AG08395 (cell line): ENCODE results near the gene CREB3L2.
A peak's percentile ranks its signal among the peaks of the same experiment; 100 is the strongest.

Source experiments
- DNase-seq: peaks from one replicate; pipeline ENCODE4 v3.0.0; 2012; ENCODE audit warnings: mixed read lengths, low spot score

The CREB3L2 gene

DNA sequence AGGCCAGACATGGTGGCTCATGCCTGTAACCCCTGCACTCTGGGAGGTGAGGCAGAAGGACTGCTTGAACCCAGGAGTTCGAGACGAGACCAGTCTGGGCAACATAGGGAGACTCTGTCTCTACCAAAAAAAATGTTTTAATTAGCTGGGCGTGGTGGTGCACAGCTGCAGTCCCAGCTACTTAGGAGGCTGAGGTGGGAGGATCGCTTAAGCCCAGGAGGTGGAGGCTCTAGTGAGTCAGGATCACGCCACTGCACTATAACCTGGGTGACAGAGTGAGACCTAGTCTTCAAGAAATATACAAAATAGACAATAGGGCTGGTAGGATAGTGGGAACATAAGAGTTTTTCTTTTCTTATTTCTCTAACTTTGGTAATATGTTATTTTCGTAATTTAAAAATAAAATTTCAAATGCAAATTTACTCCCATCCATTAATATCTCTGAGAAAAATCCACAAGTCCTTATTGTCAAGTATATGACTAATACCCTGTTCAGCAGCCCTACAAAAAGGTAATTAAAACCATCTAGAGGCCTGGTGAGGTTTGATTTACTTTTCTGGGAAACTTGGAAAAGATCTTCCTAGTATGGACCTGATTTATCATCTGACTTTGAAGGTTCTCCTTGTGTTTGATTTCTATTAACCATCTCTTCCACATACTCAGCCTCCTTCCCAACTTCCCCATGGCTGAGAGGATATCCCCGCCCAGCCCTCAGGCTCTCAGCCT is 50.0 kb downstream of the CREB3L2 start:
- DNase-seq: no peak

DNA sequence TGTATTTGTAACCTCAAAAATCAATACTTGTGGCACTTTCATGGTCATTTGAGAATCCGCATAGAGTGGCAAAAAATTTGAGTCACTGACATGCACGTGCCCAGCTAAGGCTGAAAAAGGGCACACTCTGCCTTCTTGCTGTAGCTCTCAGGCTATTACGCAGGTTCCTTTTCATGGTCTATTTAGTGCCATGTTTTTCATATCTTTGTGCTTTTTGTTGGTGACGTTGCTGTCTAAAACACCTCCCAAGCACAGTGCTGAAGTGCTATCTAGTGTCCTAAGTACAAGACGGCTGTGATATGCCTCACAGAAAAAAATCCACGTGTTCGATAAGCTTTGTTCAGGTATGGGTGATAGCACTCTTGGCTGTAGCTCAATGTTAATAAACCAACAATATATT is 50.9 kb downstream of the CREB3L2 start:
- no peak for DNase-seq

DNA sequence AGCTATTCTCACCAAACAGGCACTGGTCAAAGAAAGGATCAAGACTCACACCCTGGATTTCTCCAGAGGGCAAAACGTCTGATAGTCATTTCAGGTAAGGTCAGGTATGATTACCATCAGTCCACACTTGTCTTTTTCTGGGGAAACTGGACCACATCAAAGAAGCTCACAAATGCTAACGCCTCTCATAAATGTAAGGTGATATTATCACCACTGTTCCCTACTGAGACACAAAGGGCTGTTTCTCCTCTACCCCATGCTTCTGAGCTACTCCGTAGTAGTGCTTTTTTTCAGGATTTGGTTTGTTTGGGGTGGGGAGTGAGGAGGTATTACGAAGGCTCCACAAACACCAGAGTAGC is 51.6 kb downstream of the CREB3L2 start:
- no peak for DNase-seq

DNA sequence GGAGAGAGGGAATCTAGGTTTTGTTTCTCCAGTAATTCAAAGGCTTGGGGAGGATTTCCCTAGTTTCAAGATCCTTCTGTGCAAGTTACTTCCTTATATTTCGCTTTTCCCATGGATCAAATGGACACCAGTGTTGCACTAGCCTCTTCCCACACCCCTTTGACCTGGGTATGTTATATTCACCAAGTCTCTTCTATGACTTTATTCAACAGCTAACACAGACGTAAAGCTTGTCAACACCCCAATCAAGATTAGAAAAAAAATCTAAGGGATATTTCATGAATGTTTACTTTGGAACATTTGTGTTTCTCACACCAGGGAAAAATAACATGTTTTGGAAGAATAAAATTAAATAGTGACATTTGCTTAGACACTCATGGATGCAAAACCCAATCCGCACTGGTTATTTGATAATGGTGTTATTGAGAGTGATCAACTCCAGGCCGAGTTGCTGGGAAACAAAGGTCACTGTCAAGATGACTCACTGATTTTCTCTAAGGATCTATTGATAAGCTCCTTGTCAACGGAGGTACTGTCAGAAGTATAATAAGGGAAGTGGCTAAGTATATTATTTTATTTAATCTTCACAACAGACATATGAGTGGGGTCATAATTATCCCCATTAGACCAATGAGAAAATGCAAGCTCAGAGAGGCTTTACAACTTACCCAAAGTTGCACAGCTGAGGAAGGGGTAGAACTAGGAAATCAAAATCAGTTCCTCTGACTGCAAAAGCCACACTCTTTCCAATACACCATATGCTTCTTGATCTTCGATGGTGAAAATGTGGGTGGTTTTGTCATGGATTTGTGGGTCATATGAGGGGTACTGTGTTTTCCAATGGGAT is 52.2 kb downstream of the CREB3L2 start:
- no peak for DNase-seq

DNA sequence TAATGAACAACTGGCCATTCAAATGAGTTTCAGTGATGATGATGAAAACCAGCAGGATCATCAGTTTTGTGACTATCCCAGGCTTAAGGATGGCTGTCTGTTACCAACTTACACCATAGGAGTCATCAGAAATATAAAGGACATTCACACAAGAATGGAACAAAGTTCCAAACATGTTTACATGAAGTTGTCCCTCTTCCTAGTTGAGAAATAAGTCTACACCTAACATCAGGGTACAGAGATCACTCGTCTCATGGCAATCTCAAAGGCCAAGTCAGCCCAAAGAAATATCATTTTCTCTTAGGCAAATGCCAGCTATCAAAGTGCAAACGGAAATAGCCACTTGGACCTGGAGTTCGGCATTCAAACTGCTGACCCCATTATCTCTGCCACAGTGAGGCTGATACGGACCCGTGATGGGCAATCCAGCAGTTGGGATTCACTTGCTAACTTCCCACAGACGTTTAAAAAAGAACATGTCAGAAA is 53.0 kb downstream of the CREB3L2 start:
- no peak for DNase-seq

DNA sequence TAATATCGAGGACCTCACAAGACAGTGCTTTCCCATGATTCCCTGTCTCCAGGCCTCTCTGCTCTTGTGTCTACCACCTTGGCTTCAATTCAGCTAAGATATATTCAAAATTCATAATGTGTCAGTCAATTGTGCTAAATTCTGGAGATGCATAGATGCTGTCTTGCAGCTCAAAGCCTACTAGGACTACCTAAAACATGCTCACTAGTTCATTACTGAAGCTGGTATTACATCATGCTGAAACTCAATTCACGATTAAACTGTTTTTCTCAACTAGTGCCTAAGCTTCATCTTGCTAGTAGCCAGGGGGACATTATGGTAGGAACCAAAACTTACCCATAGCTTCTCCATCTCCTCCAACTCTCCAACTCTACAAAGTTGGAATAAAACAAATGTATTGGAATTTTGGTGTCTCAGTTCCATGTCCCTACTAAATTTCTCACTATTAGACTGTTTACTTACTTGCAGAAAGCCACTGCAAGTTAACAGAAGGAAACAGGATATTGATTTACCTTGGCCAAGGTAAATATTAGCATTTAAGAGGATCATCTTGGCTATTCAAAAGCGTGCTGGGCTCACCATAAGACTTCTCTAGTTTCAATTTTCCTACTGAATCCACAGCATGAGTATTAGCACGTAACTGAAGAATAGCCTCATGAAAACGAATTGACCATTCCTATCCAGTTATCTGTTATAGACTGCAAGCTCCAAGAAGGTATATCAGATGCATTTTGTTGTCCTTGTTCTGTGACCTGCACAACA is 53.6 kb downstream of the CREB3L2 start:
- DNase-seq: no peak

DNA sequence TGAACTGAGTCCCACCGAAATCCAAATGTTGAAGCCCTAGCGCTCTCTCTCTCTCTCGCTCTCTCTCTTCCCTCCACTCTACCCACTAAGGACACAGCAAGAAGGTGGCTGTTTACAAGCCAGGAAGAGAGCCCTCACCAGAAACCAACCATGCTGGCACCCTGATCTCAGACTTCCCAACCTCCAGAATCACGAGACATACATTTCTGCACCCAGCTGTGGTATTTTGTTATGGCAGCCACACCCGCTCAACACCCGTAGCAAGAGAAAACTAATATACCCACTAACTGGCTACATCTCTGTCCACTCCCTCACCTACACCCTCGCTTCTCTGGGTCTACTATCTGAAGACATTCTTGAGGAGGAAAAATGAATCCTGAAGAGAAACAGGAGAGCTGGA is 54.8 kb downstream of the CREB3L2 start:
- DNase-seq: no peak

DNA sequence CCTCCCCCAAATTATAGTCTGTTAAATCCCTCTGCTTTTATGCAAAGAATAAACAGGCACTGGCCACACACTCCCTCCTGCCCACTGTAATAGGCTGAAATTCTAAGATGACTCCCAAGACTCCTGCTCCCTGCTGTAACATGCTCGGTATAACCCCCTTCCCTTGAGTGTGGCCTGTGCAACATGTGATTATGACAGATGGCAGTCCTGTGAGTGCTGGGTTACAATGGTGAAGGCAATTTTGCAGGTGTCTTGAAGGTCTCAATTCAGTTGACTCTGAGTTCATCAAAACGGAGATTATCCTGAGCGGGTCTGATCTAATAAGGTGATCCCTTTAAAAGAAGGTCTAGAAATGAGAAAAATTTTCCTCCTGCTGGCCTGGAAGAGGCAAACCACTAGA is 55.9 kb downstream of the CREB3L2 start:
- DNase-seq: no peak

DNA sequence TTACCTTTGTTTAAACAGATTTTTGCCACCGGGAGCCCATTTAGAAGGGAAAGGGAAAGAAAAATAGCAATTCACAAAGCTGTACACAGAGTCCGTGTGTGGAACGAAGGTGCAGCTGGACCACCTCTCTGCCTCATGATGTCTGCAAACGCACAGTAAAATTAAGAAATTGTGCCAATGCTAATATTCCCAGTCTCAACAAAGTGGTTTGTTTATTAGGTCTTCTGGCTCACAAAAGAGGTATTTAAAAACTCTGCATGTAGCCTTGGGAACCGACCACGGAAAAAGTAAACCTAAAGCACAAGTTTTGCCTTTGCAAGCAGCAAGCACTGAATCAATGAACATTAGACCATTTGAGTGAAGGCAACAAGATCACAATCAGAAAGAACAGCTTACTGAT is 57.7 kb downstream of the CREB3L2 start:
- no peak for DNase-seq

DNA sequence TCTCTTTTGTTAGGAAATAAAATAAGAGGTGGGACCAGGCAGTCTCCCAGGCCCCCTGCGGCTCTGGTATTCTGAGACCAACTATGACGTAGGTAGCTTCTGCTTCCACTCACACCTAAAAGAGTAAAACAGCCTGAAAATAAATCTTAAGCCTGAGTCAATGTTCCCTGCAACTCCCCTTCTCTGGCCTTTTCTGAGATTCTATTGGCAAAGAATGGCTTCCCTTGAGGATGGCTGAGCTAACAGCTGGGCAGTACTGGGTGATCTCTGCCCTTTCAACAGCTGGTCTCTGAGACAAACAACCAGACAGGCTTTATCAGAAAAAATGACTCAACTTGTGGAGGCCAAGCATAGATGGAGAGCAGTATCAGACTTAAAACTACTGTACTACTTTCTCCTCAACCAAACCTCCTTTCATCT is 58.7 kb downstream of the CREB3L2 start:
- peak; percentile 14 for DNase-seq

DNA sequence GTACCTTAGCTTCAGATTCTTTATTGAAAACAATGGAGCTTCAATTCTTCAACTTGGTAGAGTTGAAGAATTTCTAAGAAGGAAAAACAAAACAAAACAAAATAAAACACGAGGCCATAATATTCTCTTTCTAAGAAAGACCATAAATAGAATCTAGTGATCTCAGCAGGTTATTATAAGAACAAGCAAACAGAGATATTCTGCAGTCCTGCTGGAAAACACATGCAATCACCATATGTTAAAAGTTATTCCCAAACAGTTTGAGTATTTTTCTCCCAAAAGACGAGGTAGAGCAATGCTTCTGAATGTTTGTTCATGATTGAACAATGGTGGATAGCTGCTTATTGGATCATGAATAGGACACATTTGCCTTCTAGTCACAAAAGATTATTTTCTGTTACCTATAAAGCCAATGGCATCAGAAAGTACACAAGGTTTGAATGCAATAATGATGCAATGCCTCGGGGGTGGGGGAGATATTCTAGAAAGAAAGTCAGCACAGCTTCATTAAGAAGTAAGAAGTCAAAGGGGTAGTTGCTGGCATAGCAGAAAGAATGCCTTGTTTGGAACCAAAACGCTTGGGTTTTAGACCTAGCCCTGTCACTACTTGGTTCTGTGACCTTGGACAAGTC is 59.3 kb downstream of the CREB3L2 start:
- no peak for DNase-seq

DNA sequence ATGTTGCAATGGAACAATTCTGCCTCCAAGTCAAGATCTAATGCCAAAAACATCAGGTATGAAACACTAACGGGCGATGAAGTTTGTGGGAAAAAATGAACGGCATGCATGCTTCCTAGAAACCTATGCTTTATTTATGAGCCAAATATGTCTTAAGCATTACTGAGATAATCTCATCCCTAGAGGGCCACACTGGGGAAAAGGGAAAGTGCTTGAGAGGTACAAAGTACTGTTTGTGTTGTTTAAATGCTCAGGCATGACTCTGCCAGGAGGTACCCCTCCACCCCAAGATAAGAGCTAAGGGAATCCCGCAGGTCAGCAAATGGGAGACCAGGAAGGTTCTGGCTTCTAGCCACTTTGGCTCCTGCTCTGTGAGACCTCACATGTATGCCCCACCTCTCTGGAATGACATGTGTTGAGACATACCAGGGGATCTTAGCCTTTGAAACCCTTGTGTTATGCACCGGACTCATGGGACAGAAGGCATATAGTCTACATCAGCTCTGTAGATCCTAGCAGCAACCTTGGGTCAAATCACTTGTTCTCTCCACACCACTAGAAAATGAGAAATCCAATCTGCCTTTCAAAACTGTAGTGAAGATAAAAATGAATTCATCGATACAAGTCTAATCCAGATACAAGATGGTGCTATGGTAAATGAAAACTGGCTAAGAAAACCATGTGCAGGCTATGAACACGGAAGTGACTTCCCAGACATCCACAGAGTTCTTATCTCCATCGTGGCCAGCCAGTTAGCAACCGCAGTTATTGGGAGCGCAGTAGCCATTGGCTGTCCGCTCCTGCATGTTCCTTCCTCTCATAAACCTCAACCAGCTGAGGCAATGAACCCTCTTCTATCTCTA is 61.0 kb downstream of the CREB3L2 start:
- no peak for DNase-seq

DNA sequence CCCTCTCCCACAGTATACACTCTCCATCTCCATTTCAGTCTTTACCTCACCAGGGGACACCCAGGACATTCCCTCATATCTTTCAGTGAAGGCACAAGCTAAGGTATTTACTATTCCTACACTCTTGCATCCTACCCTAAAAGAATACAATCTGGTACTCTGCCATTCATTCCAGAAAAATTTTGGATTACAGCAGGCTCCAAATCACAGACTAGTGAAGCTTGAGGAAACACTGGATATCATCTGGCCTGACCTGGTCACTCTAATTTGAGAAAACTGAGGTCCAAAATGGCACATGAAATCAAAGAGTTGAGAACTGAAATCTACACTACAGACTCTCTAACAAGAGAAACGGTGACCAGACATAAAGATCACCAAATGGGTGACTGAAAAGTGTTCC is 61.7 kb downstream of the CREB3L2 start:
- no peak for DNase-seq

DNA sequence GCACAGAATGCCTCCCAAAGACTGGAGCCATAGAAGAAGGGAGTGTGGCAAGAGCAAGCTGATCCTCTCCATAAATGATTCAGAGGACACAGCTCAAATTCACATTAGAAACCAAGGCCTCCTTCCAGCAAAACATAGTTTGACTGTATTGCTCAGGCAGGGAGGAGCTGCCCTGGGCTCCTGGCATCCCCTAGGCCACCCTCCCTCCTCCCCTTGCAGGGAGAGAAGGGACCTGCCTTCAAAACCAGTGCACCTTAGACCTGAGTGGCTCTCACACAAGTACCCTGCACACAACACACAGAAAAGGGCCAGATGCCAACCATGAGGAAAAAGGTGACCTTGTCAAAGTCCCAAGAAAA is 64.7 kb downstream of the CREB3L2 start:
- DNase-seq: peak; percentile 68

DNA sequence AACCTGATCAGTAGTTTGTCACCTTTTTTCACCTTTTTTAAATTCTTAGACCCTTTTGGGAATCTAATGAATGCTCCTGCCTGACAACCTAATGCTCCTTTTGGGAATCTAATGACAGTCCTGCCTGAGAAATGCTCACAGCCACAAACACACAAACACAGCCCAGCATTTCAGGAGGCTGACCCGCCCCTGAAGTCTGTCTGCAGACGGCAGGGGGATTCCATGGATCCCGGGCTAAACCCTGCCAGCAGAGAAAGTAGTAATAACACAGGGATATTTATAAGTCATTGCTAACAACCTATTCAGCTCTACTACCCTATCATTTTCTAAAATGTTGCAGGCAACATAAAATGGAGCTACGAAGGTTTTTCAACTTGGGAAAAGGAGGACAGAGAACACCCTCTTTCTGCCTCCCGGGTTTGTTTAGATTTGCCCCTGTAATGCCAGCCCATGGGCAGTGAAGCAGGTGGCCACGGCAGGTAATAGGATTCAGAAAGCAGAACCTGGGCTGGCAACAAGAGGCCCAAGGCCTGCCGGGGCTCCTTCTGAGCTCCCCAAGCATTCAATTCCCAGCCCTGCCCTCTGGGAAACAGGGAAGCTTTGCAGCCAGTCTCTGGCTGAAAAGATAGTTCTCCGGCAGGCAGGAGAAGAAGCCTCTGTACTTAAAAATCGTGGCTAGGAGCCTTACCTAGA is 65.2 kb downstream of the CREB3L2 start:
- no peak for DNase-seq

DNA sequence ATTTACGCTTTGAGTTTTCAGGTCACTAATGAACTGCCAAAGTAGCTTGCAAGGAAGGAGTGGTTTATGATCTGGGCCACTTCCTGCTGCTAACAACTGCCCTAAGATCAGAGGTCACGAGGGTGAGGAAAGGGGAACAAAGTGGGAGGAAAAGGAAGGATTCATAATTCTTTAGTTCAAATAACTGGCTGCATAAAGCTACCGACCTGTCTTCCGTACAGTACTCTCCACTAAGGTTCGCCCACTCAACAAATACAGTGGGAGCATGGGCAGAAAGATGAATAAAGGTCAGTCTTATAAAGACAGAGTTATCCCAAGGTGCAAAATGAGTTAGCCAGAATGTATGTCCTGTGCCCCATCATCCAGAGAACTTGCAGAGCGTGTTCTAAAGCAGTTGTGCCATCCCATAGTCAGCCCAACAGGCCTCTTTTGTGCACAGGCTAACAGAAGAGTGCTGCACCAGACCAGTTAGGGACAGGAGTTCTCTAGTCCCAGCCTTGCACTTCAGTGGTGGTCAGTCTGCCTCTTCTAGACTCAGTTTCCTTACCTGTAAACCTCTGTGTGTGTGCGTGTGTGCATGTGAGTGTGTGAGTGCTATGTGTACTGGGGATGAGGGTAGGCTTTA is 65.9 kb downstream of the CREB3L2 start:
- DNase-seq: no peak

DNA sequence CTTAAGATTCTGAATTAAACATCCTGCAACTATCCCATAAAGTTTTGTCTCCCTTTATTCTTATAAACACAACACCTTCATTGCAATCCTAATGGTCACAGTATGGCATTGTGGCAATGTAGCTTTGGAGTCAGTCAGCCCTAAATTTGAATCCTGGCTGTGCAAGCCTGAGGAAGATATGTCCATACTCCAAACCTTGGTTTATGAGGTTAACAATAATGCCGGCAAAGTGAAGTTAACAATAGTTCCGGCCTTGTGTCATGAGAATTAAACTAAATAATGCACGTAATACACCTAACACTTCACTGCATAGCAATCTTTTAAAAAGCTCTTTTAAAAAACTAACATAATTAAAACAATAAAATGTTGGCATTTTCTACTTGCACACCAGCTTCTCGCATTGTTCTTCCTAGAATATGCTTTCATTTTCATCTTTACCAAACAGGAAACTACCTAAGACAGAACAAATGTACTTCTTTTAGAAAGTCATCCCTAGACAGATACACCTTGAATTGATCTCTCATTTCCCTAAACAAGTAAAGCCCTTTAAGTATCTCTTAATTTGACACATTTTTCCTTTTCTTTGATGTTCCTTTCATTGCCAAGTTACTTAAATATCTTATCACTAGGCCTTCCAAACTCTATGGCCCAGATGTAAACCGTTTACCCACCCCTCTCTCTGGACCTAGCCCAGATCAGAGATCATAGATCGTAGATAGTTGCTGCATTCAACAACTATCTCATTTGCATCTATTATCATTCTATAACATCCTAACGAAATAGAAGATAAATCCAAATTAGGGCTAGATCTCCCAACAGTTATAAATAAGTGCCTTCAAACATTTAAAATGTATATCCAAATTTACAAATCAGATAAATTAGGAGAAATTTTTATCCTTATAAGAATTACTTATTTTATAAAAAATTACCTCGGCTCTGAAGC is 66.7 kb downstream of the CREB3L2 start:
- DNase-seq: no peak

DNA sequence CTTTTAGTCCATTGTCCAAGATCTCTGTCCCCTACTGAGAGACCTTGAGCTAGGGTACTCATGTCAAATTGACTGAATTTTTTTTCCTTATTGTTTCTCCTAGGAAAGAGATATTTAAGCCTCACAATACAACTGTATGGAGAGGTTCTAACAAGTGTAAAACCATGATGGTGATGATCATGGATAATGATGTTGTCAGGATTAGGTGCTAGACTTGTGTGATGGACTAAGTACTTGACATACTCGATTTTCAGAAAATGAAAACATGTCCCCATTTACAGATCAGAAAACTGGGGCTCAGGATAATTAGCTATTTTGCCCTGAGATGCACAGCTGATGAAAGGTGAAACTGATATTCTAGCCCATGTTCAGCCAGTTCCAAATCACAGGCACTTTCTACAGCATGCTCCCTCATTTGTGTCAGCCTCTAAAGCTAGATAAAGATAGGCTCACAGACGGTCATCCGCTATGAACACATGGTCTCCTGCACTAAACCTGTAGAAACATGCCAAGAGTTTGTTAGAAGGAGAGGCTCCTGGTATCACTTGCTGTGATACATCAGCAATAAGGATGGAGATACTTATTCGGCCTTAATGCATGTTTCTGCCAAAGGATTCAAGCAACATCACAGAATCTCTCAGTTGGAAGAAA is 67.6 kb downstream of the CREB3L2 start:
- DNase-seq: no peak
